Loucy (cell line): ENCODE results near the gene ZMYND8.

Experiments
- H2AFZ ChIP-seq: fragments of 200-600 bp; sonication (generic); 2 replicates; pipeline ENCODE4 v1.6.0; 2016; ENCODE audit warnings: antibody characterized with exemption, mild to moderate bottlenecking, low read length, moderate library complexity
- H3F3A ChIP-seq: fragments of 200-600 bp; 2 replicates; pipeline ENCODE4 v1.6.0; 2016; ENCODE audit warnings: antibody characterized with exemption, low read depth, mild to moderate bottlenecking
- H3K27me3 ChIP-seq: fragments of 200-600 bp; sonication (generic); 2 replicates; pipeline ENCODE4 v1.6.1; 2014; ENCODE audit warnings: low read length, mild to moderate bottlenecking; ENCODE audit not compliant: insufficient read depth, poor library complexity, severe bottlenecking
- H3K36me3 ChIP-seq: fragments of 200-600 bp; sonication (generic); 2 replicates; pipeline ENCODE4 v1.6.1; 2016; ENCODE audit warnings: low read length; ENCODE audit not compliant: insufficient read depth
- H3K4me1 ChIP-seq: fragments of 200-600 bp; sonication (generic); 2 replicates; pipeline ENCODE4 v1.5.1; 2014; ENCODE audit warnings: low read length, mild to moderate bottlenecking; ENCODE audit not compliant: insufficient read depth, poor library complexity, severe bottlenecking
- H3K4me2 ChIP-seq: fragments of 200-600 bp; sonication (generic); 2 replicates; pipeline ENCODE4 v1.6.0; 2014; ENCODE audit warnings: antibody characterized with exemption, low read length, low read depth, mild to moderate bottlenecking; ENCODE audit not compliant: poor library complexity, severe bottlenecking
- H3K4me3 ChIP-seq: fragments of 200-600 bp; sonication (generic); 2 replicates; pipeline ENCODE4 v1.5.1; 2014; ENCODE audit warnings: low read length, mild to moderate bottlenecking, mixed read lengths; ENCODE audit not compliant: poor library complexity, severe bottlenecking
- H3K79me2 ChIP-seq: fragments of 200-600 bp; sonication (generic); 2 replicates; pipeline ENCODE4 v1.6.1; 2014; ENCODE audit warnings: low read length; ENCODE audit not compliant: insufficient read depth
- H3K9ac ChIP-seq: fragments of 200-600 bp; sonication (generic); 2 replicates; pipeline ENCODE4 v1.6.0; 2014; ENCODE audit warnings: mild to moderate bottlenecking, low read depth, low read length, moderate library complexity; ENCODE audit not compliant: poor library complexity, severe bottlenecking
- H3K9me2 ChIP-seq: fragments of 200-600 bp; sonication (generic); replicated peaks from 2 replicates; pipeline ENCODE4 v1.6.1; 2016; ENCODE audit warnings: low read depth, low read length, mixed read lengths
- H3K9me3 ChIP-seq: fragments of 200-600 bp; sonication (generic); 2 replicates; pipeline ENCODE4 v1.6.1; 2014; ENCODE audit warnings: mild to moderate bottlenecking, antibody characterized with exemption, low read length, low read depth; ENCODE audit not compliant: insufficient read depth
- H4K20me1 ChIP-seq: fragments of 200-600 bp; sonication (generic); 2 replicates; pipeline ENCODE4 v1.6.0; 2014; ENCODE audit warnings: antibody characterized with exemption, low read length, mild to moderate bottlenecking; ENCODE audit not compliant: insufficient read depth, poor library complexity, severe bottlenecking
- CTCF ChIP-seq: fragments of 200-600 bp; sonication (generic); conservative IDR thresholded peaks from 2 replicates; pipeline ENCODE4 v1.5.1; 2014; ENCODE audit warnings: mild to moderate bottlenecking, antibody characterized with exemption, low read length
- EZH2phosphoT487 ChIP-seq: fragments of 200-600 bp; IDR thresholded peaks from 2 replicates; pipeline ENCODE4 v1.6.1; 2018; ENCODE audit warnings: antibody characterized with exemption, mild to moderate bottlenecking, moderate library complexity, borderline replicate concordance

ZMYND8 gene

GRCh38 chr20:47251154-47252020, 105.1 kb downstream of the ZMYND8 start:
- Histone ChIP-seq H3K9me2 (no peaks in the 10 kb centered on the region), H2AFZ (no peak overlapping the region), H3K4me1 (no peaks in the 10 kb centered on the region), H3F3A (no peaks in the 10 kb centered on the region), H3K9me3 (no peaks in the 10 kb centered on the region), H4K20me1 (peaks cover 10% of the 10 kb centered on the region), H3K36me3 (peaks cover 88% of the 10 kb centered on the region), H3K79me2 (peaks cover 17% of the 10 kb centered on the region; the same call in 1 of the 2 replicates), H3K27me3 (no peaks in the 10 kb centered on the region), H3K4me3 (no peak overlapping the region), H3K4me2 (no peak overlapping the region), H3K9ac (no peak overlapping the region)
- TF ChIP-seq CTCF, result no peak
- TF ChIP-seq EZH2phosphoT487, result no peak

GRCh38 chr20:47250360-47250759, 106.1 kb downstream of the ZMYND8 start:
- Histone ChIP-seq H3K4me2 (no peak overlapping the region), H4K20me1 (peaks cover 10% of the 10 kb centered on the region), H3K9me3 (no peaks in the 10 kb centered on the region), H3K27me3 (no peaks in the 10 kb centered on the region), H3K9me2 (no peaks in the 10 kb centered on the region), H3K9ac (no peak overlapping the region), H2AFZ (no peak overlapping the region), H3K4me3 (no peak overlapping the region), H3K4me1 (no peaks in the 10 kb centered on the region), H3F3A (no peaks in the 10 kb centered on the region), H3K79me2 (peaks cover 16% of the 10 kb centered on the region; the same call in 1 of the 2 replicates), H3K36me3 (peaks cover 98% of the 10 kb centered on the region)
- no peak for TF ChIP-seq EZH2phosphoT487
- TF ChIP-seq CTCF, result no peak

- Histone ChIP-seq H4K20me1 (peaks cover 6% of the 10 kb centered on the region), H3F3A (no peaks in the 10 kb centered on the region), H3K4me2 (no peak overlapping the region), H3K9me2 (no peaks in the 10 kb centered on the region), H3K4me3 (no peak overlapping the region), H3K36me3 (peaks cover 99% of the 10 kb centered on the region), H3K9me3 (no peaks in the 10 kb centered on the region), H3K27me3 (no peaks in the 10 kb centered on the region), H2AFZ (no peak overlapping the region), H3K4me1 (no peaks in the 10 kb centered on the region), H3K79me2 (peaks cover 14% of the 10 kb centered on the region; the same call in 1 of the 2 replicates), H3K9ac (no peak overlapping the region)
- TF ChIP-seq CTCF (no peak), EZH2phosphoT487 (no peak)
Measured at GRCh38 chr20:47249913-47250312, 106.6 kb downstream of the ZMYND8 start.
